Left lung (tissue), 10 donors: Measurements from ENCODE around the gene CALR. TPM values are rescaled to one million over a fixed set of nuclear protein-coding genes. Genes with fewer than 3 reads are reported as not detected.
"Not testable (repeated sequence)": the region's sequence is repeated elsewhere in the genome, so short reads cannot be mapped to it uniquely, and the experiment has no call there.

Experiments
- ATAC-seq: fragments of 200-7000 bp; cut with Tn5 transposase; one replicate; pipeline ENCODE4 v1.9.1; 2020; ENCODE audit warnings: moderate library complexity
- DNase-seq, 4 donors: peaks; one replicate each; pipeline ENCODE4 v3.0.0-alpha.2; 2013 to 2020
- H3K27ac ChIP-seq, 2 donors: fragments of 200-600 bp; sonication (generic) in 1 of 2; one replicate each; pipeline versions ENCODE4 v1.5.0 to v1.8.0; 2020 to 2021
- H3K27me3 ChIP-seq, 2 donors: fragments of 200-600 bp; sonication (generic) in 1 of 2; one replicate each; pipeline versions ENCODE4 v1.5.0 to v1.8.0; 2020 to 2021
- H3K36me3 ChIP-seq, 2 donors: fragments of 200-600 bp; sonication (generic) in 1 of 2; one replicate each; pipeline versions ENCODE4 v1.5.0 to v1.8.0; 2020 to 2021
- H3K4me1 ChIP-seq, 2 donors: fragments of 200-600 bp; one replicate each; pipeline ENCODE4 v1.8.0; 2021
- H3K4me3 ChIP-seq, 2 donors: fragments of 200-600 bp; sonication (generic) in 1 of 2; one replicate each; pipeline versions ENCODE4 v1.5.0 to v1.8.0; 2020 to 2021; ENCODE audit warnings: mild to moderate bottlenecking in 1 of 2
- H3K9me3 ChIP-seq, 2 donors: fragments of 200-600 bp; sonication (generic) in 1 of 2; one replicate each; pipeline versions ENCODE4 v1.5.0 to v1.8.0; 2020 to 2021
- intact Hi-C, 2 donors: fragments of 100-400 bp; cut with DNase I; formaldehyde crosslinking; loops; one replicate each; pipeline versions ENCODE4 v1.11.2 to v1.14.2; 2022
- polyA plus RNA-seq, 6 donors: library from polyadenylated mRNA; unstranded; fragments of 120-200 nt; gene quantifications; one replicate each; pipeline ENCODE4 v1.2.1, GENCODE V29; 2013; ENCODE audit not compliant: insufficient read length in 6 of 6
- total RNA-seq, 2 donors: library from RNA; stranded (reverse); fragmentation: NEBNext Ultra II Directional; extraction: Animal tissue kit (Norgen Biotek cat#: 25700); gene quantifications; one replicate each; pipeline ENCODE4 v1.2.1, GENCODE V29; 2021
- TF ChIP-seq, protein P1 (sequence below), 2 donors: fragments of 200-600 bp; sonication (generic) in 1 of 2; IDR thresholded peaks; one replicate each; pipeline versions ENCODE4 v1.5.0 to v1.8.0; 2021; ENCODE audit warnings: antibody characterized with exemption in 2 of 2
- donor health status: DM: no; HTN: yes; CAD: no.
- donor health status: DM: no; HTN: no; CAD: no.

Gene CALR
- total and polyA plus RNA-seq, 8 donors, result 654 to 1,778 (median 814) TPM

DNA sequence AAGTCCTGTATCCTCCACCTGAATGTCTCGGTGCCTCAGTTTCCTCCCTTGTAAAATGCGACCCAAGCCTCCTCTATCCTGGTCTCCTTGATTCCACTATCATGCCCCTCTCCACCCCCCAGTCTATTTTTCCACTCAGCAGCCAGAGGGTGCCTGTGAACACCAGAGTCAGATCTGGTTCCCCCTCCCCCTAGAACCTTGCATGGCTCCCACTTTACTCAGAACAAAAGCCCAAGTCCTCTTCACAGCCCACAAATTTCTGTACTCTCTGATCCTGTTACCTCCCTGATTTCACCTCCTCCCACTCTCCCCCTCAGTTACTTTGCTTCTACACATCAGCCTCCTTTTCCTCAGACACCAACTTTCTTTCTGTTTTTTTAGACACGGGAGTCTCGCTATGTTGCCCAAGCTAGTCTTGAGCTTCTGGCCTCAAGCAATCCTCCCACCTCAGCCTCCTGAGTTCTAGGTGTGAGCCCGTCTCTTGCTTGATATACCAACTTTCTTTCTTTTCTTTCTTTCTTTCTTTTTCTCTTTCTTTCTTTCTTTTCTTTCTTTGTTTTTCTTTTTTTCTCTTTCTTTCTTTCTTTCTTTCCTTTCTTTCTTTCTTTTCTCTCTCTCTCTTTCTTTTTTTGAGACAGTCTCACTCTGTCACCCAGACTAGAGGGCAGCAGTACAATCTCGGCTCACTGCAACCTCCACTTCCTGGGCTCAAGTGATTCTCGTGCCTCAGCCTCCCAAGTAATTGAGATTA is 31.8 kb downstream of the CALR start:
- Histone ChIP-seq H3K9me3 (no peaks in the 10 kb centered on the region), H3K4me3 (no peak overlapping the region), H3K4me1 (peaks cover 0 to 5% of the 10 kb centered on the region in 2 donors), H3K27ac (no peak overlapping the region), H3K27me3 (no peaks in the 10 kb centered on the region), H3K36me3 (no peaks in the 10 kb centered on the region)
- no peak for ATAC-seq
- DNase-seq, result no peak
- intact Hi-C loops, result loop anchor here in 1 of 2 donors (10.0 kb wide), 1 partner anchor 295 kb away; no protein-coding TSS in a partner anchor
- TF ChIP-seq, protein P1, sequence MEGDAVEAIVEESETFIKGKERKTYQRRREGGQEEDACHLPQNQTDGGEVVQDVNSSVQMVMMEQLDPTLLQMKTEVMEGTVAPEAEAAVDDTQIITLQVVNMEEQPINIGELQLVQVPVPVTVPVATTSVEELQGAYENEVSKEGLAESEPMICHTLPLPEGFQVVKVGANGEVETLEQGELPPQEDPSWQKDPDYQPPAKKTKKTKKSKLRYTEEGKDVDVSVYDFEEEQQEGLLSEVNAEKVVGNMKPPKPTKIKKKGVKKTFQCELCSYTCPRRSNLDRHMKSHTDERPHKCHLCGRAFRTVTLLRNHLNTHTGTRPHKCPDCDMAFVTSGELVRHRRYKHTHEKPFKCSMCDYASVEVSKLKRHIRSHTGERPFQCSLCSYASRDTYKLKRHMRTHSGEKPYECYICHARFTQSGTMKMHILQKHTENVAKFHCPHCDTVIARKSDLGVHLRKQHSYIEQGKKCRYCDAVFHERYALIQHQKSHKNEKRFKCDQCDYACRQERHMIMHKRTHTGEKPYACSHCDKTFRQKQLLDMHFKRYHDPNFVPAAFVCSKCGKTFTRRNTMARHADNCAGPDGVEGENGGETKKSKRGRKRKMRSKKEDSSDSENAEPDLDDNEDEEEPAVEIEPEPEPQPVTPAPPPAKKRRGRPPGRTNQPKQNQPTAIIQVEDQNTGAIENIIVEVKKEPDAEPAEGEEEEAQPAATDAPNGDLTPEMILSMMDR (IDR thresholded peaks at IDR 0.05), result no peak

DNA sequence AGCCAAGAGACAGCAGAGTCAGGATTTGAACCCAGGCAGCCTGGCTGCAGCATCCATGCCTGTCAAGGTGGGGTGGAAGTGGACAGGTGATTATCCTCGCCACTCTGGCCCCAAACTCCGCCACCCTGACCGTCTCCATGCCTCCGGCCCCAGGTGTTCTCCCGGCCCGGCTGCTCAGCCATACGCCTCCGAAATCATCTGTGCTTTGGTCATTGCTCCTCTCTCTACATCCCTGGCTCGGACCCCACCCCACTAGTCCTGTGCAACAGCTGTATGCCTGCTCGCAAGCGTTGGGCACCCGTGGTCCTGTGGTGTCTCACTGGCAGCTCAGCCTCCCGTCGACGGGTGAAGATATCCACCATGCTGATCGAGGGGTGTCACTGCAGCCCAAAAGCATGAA is 34.8 kb downstream of the CALR start:
- ATAC-seq, result no peak
- H3K36me3 ChIP-seq, result no peaks in the 10 kb centered on the region
- no peak overlapping the region for H3K27ac ChIP-seq
- no peak overlapping the region for H3K4me3 ChIP-seq
- no peak for DNase-seq
- no peaks in the 10 kb centered on the region for H3K27me3 ChIP-seq
- H3K4me1 ChIP-seq, result no peaks in the 10 kb centered on the region
- intact Hi-C loops, result loop anchor here in 1 of 2 donors (10.0 kb wide), 1 partner anchor 292 kb away; no protein-coding TSS in a partner anchor
- TF ChIP-seq, protein P1 (IDR thresholded peaks at IDR 0.05), result no peak
- no peaks in the 10 kb centered on the region for H3K9me3 ChIP-seq

DNA sequence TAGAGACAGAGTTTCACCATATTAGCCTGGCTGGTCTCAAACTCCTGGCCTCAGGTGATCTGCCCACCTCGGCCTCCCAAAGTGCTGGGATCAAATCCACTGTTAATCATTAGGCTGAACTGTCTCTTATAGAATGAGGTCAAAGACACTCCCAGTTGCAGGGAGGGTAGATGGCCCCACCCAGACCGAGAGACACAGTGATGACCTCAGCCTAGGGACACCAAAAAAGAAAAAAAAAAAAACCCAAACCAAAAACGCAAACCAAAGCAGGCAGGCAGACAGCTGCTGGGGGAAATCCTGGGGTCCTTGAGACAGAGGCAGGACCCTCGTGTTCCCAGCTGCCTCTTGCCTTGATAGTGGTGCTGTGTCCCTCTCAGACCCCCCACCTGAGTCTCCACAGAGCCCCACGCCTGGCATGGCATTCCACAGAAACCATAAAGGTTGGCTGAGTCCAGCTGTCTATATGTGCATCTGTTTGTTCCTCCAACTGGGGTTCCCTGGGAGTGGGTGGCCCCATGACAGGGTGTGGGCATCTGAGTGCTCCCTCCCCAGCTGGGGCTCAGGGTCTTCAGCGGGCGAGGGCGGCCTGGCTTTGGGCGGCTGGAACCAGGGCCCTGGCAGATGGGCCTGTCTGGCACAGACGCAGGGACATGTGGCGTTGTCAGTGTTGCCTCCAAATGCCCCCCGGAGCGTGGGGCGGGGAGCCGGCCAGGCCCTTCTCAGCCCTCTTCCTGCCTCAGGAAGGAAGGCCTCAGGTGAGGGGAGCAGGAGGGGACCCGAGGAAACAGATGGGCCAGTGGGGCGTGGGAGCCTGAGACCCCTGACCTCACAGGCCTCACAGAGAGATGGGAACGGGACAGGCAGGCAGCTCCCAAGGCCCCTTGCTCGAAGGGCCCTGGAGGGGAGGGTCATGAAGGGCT is 36.2 kb downstream of the CALR start:
- Histone ChIP-seq H3K9me3 (no peaks in the 10 kb centered on the region), H3K27me3 (no peaks in the 10 kb centered on the region), H3K4me3 (no peak overlapping the region), H3K4me1 (no peaks in the 10 kb centered on the region), H3K27ac (no peak overlapping the region), H3K36me3 (no peaks in the 10 kb centered on the region)
- TF ChIP-seq, protein P1 (IDR thresholded peaks at IDR 0.05), result no peak
- DNase-seq, result no peak
- intact Hi-C loops, result loop anchor here in 1 of 2 donors (10.0 kb wide), 1 partner anchor 290 kb away; no protein-coding TSS in a partner anchor
- ATAC-seq, result no peak

DNA sequence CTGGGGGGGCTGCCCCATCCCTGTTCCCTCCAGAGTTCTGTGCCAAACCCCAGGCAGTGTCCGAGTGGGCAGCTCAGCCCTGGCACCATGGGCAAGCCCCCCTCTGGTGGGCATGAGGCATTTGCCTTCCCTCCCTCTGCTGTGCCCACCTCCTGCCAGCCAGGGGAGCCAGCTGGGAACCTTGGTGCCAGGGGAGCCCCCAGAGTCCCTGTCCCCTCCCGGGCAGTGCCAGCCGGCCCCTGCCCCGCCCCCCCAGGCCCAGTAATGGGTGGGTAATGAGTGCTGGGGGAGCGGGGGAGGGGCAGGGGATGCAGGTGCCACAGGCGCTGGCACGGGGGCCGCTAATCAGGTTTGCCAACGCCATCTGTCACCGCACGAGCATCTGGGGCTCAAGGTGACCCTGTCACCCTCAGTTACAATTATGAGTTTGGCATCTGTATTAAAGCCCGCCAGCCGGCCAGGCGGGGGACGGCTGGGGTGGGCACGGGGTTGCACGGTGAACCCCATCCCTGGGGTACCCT is 36.9 kb downstream of the CALR start:
- TF ChIP-seq, protein P1 (IDR thresholded peaks at IDR 0.05), result no peak
- no peak for ATAC-seq
- DNase-seq, result no peak
- H3K4me3 ChIP-seq, result no peak overlapping the region
- H3K36me3 ChIP-seq, result no peaks in the 10 kb centered on the region
- no peaks in the 10 kb centered on the region for H3K27me3 ChIP-seq
- H3K9me3 ChIP-seq, result no peaks in the 10 kb centered on the region
- no peak overlapping the region for H3K27ac ChIP-seq
- intact Hi-C loops, result loop anchor here in 1 of 2 donors (10.0 kb wide), 1 partner anchor 290 kb away; no protein-coding TSS in a partner anchor
- no peaks in the 10 kb centered on the region for H3K4me1 ChIP-seq

DNA sequence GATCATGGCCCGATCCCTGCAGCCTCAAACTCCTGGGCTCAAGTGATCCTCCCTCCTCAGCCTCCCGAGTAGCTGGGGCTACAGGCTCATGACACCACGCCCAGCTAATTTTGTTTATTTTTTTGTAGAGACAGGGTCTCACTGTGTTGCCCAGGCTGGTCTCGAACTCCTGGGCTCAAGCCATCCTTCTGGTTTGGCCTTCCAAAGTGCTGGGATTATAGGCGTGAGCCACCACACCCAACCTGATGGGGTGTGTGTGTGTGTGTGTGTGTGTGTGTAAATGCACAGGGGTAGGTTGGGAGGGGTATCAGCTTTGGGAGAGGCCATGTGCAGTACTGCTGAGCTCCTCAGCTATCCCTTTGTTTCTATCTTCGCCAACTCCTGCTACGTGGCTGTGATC is 37.7 kb downstream of the CALR start:
- not testable (repeated sequence) for H3K9me3 ChIP-seq, DNase-seq, H3K27me3 ChIP-seq, H3K36me3 ChIP-seq, H3K27ac ChIP-seq, H3K4me1 ChIP-seq, H3K4me3 ChIP-seq, ATAC-seq
- intact Hi-C loops, result loop anchor here in 1 of 2 donors (10.0 kb wide), 1 partner anchor 289 kb away; no protein-coding TSS in a partner anchor
